Sigmoid colon (tissue), 7 donors: ENCODE data around the gene LRIT1. TPM values are rescaled to one million over a fixed set of nuclear protein-coding genes. Genes with fewer than 3 reads are reported as not detected.

Experiments
- DNase-seq: peaks from one replicate; pipeline ENCODE4 v3.0.0-alpha.2; 2019
- H3K27ac ChIP-seq, 4 donors: fragments of 200-600 bp; sonication (generic); one replicate each; pipeline ENCODE4 v1.5.1; 2016 to 2019; ENCODE audit warnings: mild to moderate bottlenecking in 1 of 4
- H3K27me3 ChIP-seq, 3 donors: fragments of 200-600 bp; sonication (generic); one replicate each; pipeline ENCODE4 v1.5.1; 2019; ENCODE audit warnings: mild to moderate bottlenecking in 1 of 3
- H3K36me3 ChIP-seq, 4 donors: fragments of 200-600 bp; sonication (generic); one replicate each; pipeline ENCODE4 v1.5.1; 2016 to 2019
- H3K4me1 ChIP-seq, 4 donors: fragments of 200-600 bp; sonication (generic); one replicate each; pipeline ENCODE4 v1.5.1; 2017 to 2019
- H3K4me3 ChIP-seq, 4 donors: fragments of 200-600 bp; sonication (generic); one replicate each; pipeline ENCODE4 v1.5.1; 2017 to 2019; ENCODE audit warnings: mild to moderate bottlenecking in 2 of 4, moderate library complexity in 1 of 4
- H3K9me3 ChIP-seq, 4 donors: fragments of 200-600 bp in 3 of 4; sonication (generic) in 3 of 4; one replicate each; pipeline versions ENCODE4 v1.5.1 to v1.6.1; 2013 to 2019
- EP300 ChIP-seq, 4 donors: sonication (generic); formaldehyde crosslinking; IDR thresholded peaks; one replicate each; pipeline ENCODE4 v1.6.1; 2017; ENCODE audit warnings: antibody characterized with exemption in 4 of 4
- POLR2A ChIP-seq, 2 donors: fragments of 450-650 bp; IDR thresholded peaks; one replicate each; pipeline ENCODE4 v1.6.1; 2016; ENCODE audit warnings: antibody characterized with exemption in 2 of 2, mild to moderate bottlenecking in 2 of 2, moderate library complexity in 2 of 2
- POLR2AphosphoS5 ChIP-seq, 4 donors: sonication (generic); formaldehyde crosslinking; IDR thresholded peaks; one replicate each; pipeline ENCODE4 v1.6.1; 2017; ENCODE audit warnings: antibody characterized with exemption in 4 of 4
- WGBS, 2 donors: extraction: QIAGEN DNeasy Blood & Tissue Kit; methylation state at CpG; one replicate each; pipeline ENCODE4 v1.1.7; 2013; 5-methylcytosine and 5-hydroxymethylcytosine counted together
- intact Hi-C: fragments of 100-400 bp; cut with DNase I; formaldehyde crosslinking; loops from one replicate; pipeline ENCODE4 v1.15.1; 2023
- polyA plus RNA-seq, 3 donors: library from polyadenylated mRNA; stranded (reverse); fragments of 200-250 nt; gene quantifications; one replicate each; pipeline ENCODE4 v1.2.3, GENCODE V29; 2013
- total RNA-seq, 4 donors: library from RNA; depleted of rRNA; stranded (reverse); fragments of >200 nt; gene quantifications; one replicate each; pipeline ENCODE4 v1.1.0, GENCODE V29; 2016
- TF ChIP-seq, protein P1 (sequence below), 4 experiments: fragments of 450-650 bp in 3 of 4; fragments of 200-600 bp in 1 of 4; IDR thresholded peaks; one replicate each; pipeline ENCODE4 v1.5.1; 2016 to 2019; ENCODE audit warnings: antibody characterized with exemption in 4 of 4, mild to moderate bottlenecking in 3 of 4, moderate library complexity in 2 of 4
- donor health status: healthy with polysubstance abuse.
- donor health status: Bipolar disorder and iron deficiency.
- donor health status: healthy.

Gene LRIT1
- total and polyA plus RNA-seq, 7 donors, result not detected

DNA sequence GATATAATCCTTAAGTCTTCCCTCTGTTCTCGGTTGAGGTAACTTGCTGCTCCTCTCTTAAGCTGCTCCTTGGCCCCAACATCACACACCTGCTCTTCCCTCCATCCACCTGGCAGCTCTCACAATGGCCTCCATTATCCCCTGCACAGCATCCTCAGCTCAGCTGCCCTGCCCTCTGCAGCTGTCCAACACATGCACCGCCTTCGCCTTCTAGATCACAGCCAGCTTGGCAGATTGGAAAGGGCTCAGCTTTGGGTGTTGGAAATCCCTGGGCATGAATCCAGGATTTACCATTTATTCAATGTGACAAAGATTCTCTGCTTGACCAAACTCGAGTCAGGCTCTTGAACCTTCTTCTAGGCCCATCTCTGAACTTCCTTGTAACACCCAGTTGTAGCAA lies 24.1 kb upstream of the LRIT1 start:
- H3K27me3 ChIP-seq, result peaks cover 0 to 14% (median 0%) of the 10 kb centered on the region in 3 donors
- intact Hi-C loops, result loop anchor here (10.0 kb wide), 1 partner anchor 109 kb away; no protein-coding TSS in a partner anchor

DNA sequence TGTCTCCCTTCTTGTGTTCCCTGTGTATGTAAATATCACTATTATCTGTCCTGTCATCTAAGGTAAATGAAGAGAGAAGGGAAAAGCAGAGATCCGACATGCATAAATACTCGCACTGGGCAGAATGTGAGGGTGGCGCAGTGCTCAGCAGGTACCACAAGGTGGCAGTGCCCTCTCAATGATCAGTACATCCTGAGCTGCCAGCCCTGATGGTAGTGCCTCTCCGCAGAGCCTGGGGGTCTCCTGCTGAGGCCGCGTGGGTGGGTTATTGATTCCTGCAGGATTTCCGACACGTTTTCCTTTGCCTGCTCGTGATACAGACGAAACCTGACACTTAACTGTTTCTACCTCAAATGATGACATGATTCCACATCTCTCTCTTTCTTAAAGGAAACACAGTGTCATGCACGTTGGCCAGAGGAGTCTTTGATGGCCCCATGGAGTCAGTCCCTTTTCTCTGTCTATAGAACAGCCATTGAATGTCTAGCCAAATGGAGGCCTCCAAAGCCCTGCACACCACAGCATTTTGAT lies 23.3 kb upstream of the LRIT1 start:
- WGBS, 2 donors, result 2 to 6% methylated on average over 11 of the region's 11 CpGs
- no peak for TF ChIP-seq POLR2A (IDR thresholded peaks at IDR 0.05)
- TF ChIP-seq POLR2AphosphoS5 (IDR thresholded peaks at IDR 0.05), result no peak
- TF ChIP-seq, protein P1, sequence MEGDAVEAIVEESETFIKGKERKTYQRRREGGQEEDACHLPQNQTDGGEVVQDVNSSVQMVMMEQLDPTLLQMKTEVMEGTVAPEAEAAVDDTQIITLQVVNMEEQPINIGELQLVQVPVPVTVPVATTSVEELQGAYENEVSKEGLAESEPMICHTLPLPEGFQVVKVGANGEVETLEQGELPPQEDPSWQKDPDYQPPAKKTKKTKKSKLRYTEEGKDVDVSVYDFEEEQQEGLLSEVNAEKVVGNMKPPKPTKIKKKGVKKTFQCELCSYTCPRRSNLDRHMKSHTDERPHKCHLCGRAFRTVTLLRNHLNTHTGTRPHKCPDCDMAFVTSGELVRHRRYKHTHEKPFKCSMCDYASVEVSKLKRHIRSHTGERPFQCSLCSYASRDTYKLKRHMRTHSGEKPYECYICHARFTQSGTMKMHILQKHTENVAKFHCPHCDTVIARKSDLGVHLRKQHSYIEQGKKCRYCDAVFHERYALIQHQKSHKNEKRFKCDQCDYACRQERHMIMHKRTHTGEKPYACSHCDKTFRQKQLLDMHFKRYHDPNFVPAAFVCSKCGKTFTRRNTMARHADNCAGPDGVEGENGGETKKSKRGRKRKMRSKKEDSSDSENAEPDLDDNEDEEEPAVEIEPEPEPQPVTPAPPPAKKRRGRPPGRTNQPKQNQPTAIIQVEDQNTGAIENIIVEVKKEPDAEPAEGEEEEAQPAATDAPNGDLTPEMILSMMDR (IDR thresholded peaks at IDR 0.05), result peak; percentile 55 to 91 (median 82)
- no peak for TF ChIP-seq EP300 (IDR thresholded peaks at IDR 0.05)
- peaks cover 0 to 14% (median 0%) of the 10 kb centered on the region in 3 donors for H3K27me3 ChIP-seq
- H3K9me3 ChIP-seq, result no peaks in the 10 kb centered on the region
- no peak overlapping the region for H3K4me3 ChIP-seq
- no peaks in the 10 kb centered on the region for H3K36me3 ChIP-seq
- intact Hi-C loops, result loop anchor here (1.0 to 10.0 kb wide), 2 partner anchors 110 to 273 kb away; no protein-coding TSS in a partner anchor
- DNase-seq, result peak; percentile 75
- no peaks in the 10 kb centered on the region for H3K4me1 ChIP-seq
- no peak overlapping the region for H3K27ac ChIP-seq

More for the DNA sequence above, 24.1 kb upstream of the LRIT1 start:
- Histone ChIP-seq H3K36me3 (no peaks in the 10 kb centered on the region), H3K4me3 (no peak overlapping the region), H3K27ac (no peak overlapping the region), H3K9me3 (no peaks in the 10 kb centered on the region), H3K4me1 (no peaks in the 10 kb centered on the region)
- TF ChIP-seq EP300 (IDR thresholded peaks at IDR 0.05) (no peak), POLR2AphosphoS5 (IDR thresholded peaks at IDR 0.05) (no peak), POLR2A (IDR thresholded peaks at IDR 0.05) (no peak)
- TF ChIP-seq, protein P1 (IDR thresholded peaks at IDR 0.05), result no peak
- DNase-seq, result no peak
- 18 to 65% methylated on average over 4 of the region's 4 CpGs for WGBS, 2 donors

DNA sequence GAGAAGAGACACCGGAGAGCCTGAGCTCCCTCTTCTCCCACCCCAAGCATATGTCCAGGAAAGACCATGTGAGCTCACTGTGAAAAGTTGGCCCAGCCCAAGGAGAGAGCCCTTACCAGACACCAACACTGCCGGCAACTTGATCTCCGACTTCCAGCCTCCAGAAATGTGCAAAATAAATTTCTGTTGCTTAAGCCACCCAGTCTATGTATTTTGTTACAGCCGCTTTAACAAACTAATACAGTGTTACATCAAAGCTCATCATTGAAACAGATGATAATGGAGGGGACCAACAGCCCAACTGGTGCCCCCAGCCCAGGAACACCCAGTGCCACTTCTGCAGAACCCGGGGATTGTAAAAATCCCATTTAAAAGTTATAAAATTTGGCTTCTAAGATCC lies 22.4 kb upstream of the LRIT1 start:
- Histone ChIP-seq H3K4me3 (no peak overlapping the region), H3K4me1 (no peaks in the 10 kb centered on the region), H3K36me3 (no peaks in the 10 kb centered on the region), H3K27me3 (peaks cover 0 to 14% (median 0%) of the 10 kb centered on the region in 3 donors), H3K9me3 (no peaks in the 10 kb centered on the region), H3K27ac (no peak overlapping the region)
- 87 to 88% methylated on average over 5 of the region's 5 CpGs for WGBS, 2 donors
- DNase-seq, result no peak
- TF ChIP-seq POLR2A (IDR thresholded peaks at IDR 0.05) (no peak), EP300 (IDR thresholded peaks at IDR 0.05) (no peak), POLR2AphosphoS5 (IDR thresholded peaks at IDR 0.05) (no peak)
- TF ChIP-seq, protein P1 (IDR thresholded peaks at IDR 0.05), result no peak
- intact Hi-C loops, result loop anchor here (1.0 to 10.0 kb wide), 2 partner anchors 111 to 274 kb away; no protein-coding TSS in a partner anchor

DNA sequence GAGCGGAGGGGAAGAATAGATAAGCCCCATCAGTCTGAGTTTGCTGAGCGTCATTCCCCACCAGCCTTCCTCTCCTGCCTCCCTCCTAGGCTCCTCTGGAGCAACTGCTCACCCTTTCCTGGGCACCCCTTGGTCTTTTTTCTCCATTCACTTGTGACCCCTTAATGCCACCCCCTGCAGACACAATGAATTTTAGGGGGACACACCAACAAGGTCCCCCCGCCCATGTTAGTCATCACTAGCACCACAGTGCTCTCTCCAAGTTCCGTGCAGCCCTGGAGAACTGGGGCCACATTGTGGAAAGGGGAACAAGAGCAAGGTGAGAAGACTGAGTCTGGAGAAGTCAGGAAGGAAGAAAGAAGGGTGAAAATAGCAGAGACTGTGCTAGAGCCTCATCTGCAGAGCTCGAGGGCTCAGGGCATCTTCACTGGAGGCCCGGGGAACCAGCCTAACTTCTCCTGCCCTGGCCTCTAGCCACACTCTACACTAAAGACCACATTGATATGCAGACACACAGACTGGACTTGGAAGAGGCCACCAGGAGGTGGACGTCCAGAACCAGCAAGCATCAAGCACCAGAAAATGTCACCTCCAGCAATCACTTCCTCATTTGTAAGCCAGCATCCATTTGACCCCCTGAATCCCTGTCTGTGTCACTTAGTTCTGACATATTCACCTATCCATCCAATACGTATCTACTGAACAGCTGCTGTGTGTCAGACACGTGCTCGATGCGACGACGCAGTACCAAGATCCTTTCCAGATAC lies 21.0 kb upstream of the LRIT1 start:
- intact Hi-C loops, result loop anchor here (10.0 kb wide), 1 partner anchor 112 kb away; no protein-coding TSS in a partner anchor
- Histone ChIP-seq H3K4me1 (no peaks in the 10 kb centered on the region), H3K36me3 (no peaks in the 10 kb centered on the region), H3K27me3 (peaks cover 0 to 20% (median 4%) of the 10 kb centered on the region in 3 donors), H3K4me3 (no peak overlapping the region), H3K9me3 (no peaks in the 10 kb centered on the region), H3K27ac (no peak overlapping the region)
- WGBS, 2 donors, result 82 to 85% methylated on average over 13 of the region's 13 CpGs
- DNase-seq, result no peak
- TF ChIP-seq, protein P1 (IDR thresholded peaks at IDR 0.05), result no peak
- TF ChIP-seq POLR2A (IDR thresholded peaks at IDR 0.05), result no peak
- TF ChIP-seq POLR2AphosphoS5 (IDR thresholded peaks at IDR 0.05), result no peak
- no peak for TF ChIP-seq EP300 (IDR thresholded peaks at IDR 0.05)
